Lung (tissue), 12 donors: ENCODE data around the gene EID2. TPM values are rescaled to one million over a fixed set of nuclear protein-coding genes. Genes with fewer than 3 reads are reported as not detected.

Source experiments
- ATAC-seq: fragments of 200-7000 bp; cut with Tn5 transposase; one replicate; pipeline ENCODE4 v1.9.1; 2020; ENCODE audit warnings: moderate number of reproducible peaks; ENCODE audit not compliant: insufficient read depth, low FRiP score
- DNase-seq, 3 donors: peaks; one replicate each; pipeline ENCODE4 v3.0.0-alpha.2; 2013 to 2017
- H3K27ac ChIP-seq, 2 donors: one replicate each; pipeline ENCODE4 v1.5.1; 2013; ENCODE audit warnings: mild to moderate bottlenecking in 2 of 2, moderate library complexity in 2 of 2, control low read depth in 1 of 2, inconsistent platforms in 1 of 2, low read depth in 1 of 2, low read length in 1 of 2
- H3K27me3 ChIP-seq, 3 donors: one replicate each; pipeline ENCODE4 v1.5.1; 2013; ENCODE audit warnings: low read length in 2 of 3; ENCODE audit not compliant: control insufficient read depth in 3 of 3, insufficient read depth in 3 of 3
- H3K36me3 ChIP-seq, 4 donors: one replicate each; pipeline ENCODE4 v1.5.1; 2013; ENCODE audit warnings: low read length in 4 of 4, mild to moderate bottlenecking in 1 of 4, moderate library complexity in 1 of 4; ENCODE audit not compliant: control insufficient read depth in 4 of 4, insufficient read depth in 4 of 4
- H3K4me1 ChIP-seq, 5 donors: one replicate each; pipeline ENCODE4 v1.5.1; 2013; ENCODE audit warnings: low read length in 5 of 5, mild to moderate bottlenecking in 2 of 5, moderate library complexity in 1 of 5; ENCODE audit not compliant: control insufficient read depth in 5 of 5, insufficient read depth in 5 of 5
- H3K4me3 ChIP-seq: one replicate; pipeline ENCODE4 v1.5.1; 2013; ENCODE audit warnings: mild to moderate bottlenecking, control low read depth, moderate library complexity
- H3K9ac ChIP-seq, 2 donors: one replicate each; pipeline ENCODE4 v1.5.1; 2013; ENCODE audit warnings: low read length in 2 of 2, control low read depth in 1 of 2; ENCODE audit not compliant: insufficient read depth in 1 of 2
- H3K9me3 ChIP-seq, 4 donors: one replicate each; pipeline ENCODE4 v1.5.1; 2013; ENCODE audit warnings: low read length in 3 of 4, mild to moderate bottlenecking in 1 of 4, moderate library complexity in 1 of 4; ENCODE audit not compliant: control insufficient read depth in 4 of 4, insufficient read depth in 3 of 4
- CTCF ChIP-seq: IDR thresholded peaks from 2 replicates; pipeline ENCODE4 v1.5.1; 2012; ENCODE audit warnings: mild to moderate bottlenecking; ENCODE audit errors: control extremely low read depth, extremely low read depth
- WGBS, 2 donors: extraction: QIAGEN DNeasy Blood & Tissue Kit; methylation state at CpG; one replicate each; pipeline ENCODE4 v1.1.7; 2013; 5-methylcytosine and 5-hydroxymethylcytosine counted together
- polyA plus RNA-seq, 2 donors: library from polyadenylated mRNA; stranded (reverse); fragments of 200-250 nt; gene quantifications; one replicate each; pipeline ENCODE4 v1.2.1, GENCODE V29; 2013
- total RNA-seq, 2 donors: library from RNA; depleted of rRNA in 1 of 2; stranded (reverse); fragments of >200 nt in 1 of 2; gene quantifications; one replicate each; pipeline ENCODE4 v1.2.1, GENCODE V29; 2014 to 2021
- donor health status: control.
- donor health status: control.
- donor health status: Bipolar disorder and iron deficiency.
- donor health status: healthy.
- donor health status: DM: yes; HTN: yes; CAD: no.

The EID2 gene
- total and polyA plus RNA-seq, 4 donors, result 10.4 to 20.2 (median 12.4) TPM

GRCh38 chr19:39566064-39566463, 26.1 kb upstream of the EID2 start:
- no peak for DNase-seq
- Histone ChIP-seq H3K9me3 (peaks cover 0 to 2% (median 0%) of the 10 kb centered on the region in 4 donors), H3K4me3 (no peak overlapping the region), H3K27me3 (no peaks in the 10 kb centered on the region), H3K27ac (no peak overlapping the region), H3K4me1 (no peaks in the 10 kb centered on the region), H3K36me3 (no peaks in the 10 kb centered on the region), H3K9ac (no peak overlapping the region)
- TF ChIP-seq CTCF, result no peak
- no peak for ATAC-seq
- WGBS, 2 donors, result 48 to 52% methylated on average over 3 of the region's 3 CpGs

- DNase-seq (no peak), ATAC-seq (no peak)
- Histone ChIP-seq H3K4me1 (no peaks in the 10 kb centered on the region), H3K9ac (no peak overlapping the region), H3K27ac (no peak overlapping the region), H3K36me3 (no peaks in the 10 kb centered on the region), H3K9me3 (no peaks in the 10 kb centered on the region), H3K27me3 (no peaks in the 10 kb centered on the region), H3K4me3 (no peak overlapping the region)
- no peak for TF ChIP-seq CTCF
- WGBS, 2 donors, result 78 to 79% methylated on average over 2 of the region's 2 CpGs
These were observed 23.4 kb upstream of the EID2 start for GRCh38 chr19:39563408-39563807.

- no peaks in the 10 kb centered on the region for H3K9me3 ChIP-seq
- DNase-seq (no peak), ATAC-seq (no peak)
- H3K9ac ChIP-seq, result no peak overlapping the region
- no peak for TF ChIP-seq CTCF
- H3K36me3 ChIP-seq, result no peaks in the 10 kb centered on the region
- WGBS, 2 donors, result 76 to 77% methylated on average over 6 of the region's 6 CpGs
- peaks cover 0 to 2% (median 0%) of the 10 kb centered on the region in 5 donors for H3K4me1 ChIP-seq
- H3K27ac ChIP-seq, result no peak overlapping the region
- peaks cover 0 to 4% (median 0%) of the 10 kb centered on the region in 3 donors for H3K27me3 ChIP-seq
- no peak overlapping the region for H3K4me3 ChIP-seq
These were observed 18.7 kb upstream of the EID2 start for GRCh38 chr19:39558624-39559117.
